Small intestine (tissue), 16 donors: ENCODE data around the gene CYBRD1. TPM values are rescaled to one million over a fixed set of nuclear protein-coding genes. Genes with fewer than 3 reads are reported as not detected.

ENCODE experiments used
- DNase-seq, 2 donors: peaks; one replicate each; pipeline versions ENCODE4 v3.0.0 to v3.0.0-alpha.2; 2013
- FAIRE-seq: peaks from 2 replicates; lab custom pipeline; 2012; peaks lifted over from hg19 to GRCh38; lab: Jason Lieb, UNC
- H3K27ac ChIP-seq, 3 donors: one replicate each; pipeline ENCODE4 v1.5.1; 2013; ENCODE audit warnings: low read length in 2 of 3, mild to moderate bottlenecking in 2 of 3, control low read depth in 1 of 3, inconsistent platforms in 1 of 3, low read depth in 1 of 3, moderate library complexity in 1 of 3
- H3K27me3 ChIP-seq, 3 donors: one replicate each; pipeline ENCODE4 v1.6.1; 2013; ENCODE audit warnings: low read length in 3 of 3, inconsistent platforms in 1 of 3; ENCODE audit not compliant: control insufficient read depth in 3 of 3, insufficient read depth in 3 of 3
- H3K36me3 ChIP-seq, 3 donors: one replicate each; pipeline ENCODE4 v1.6.1; 2013; ENCODE audit warnings: low read length in 3 of 3, inconsistent platforms in 1 of 3, low read depth in 1 of 3, mild to moderate bottlenecking in 1 of 3, moderate library complexity in 1 of 3; ENCODE audit not compliant: control insufficient read depth in 3 of 3, insufficient read depth in 2 of 3
- H3K4me1 ChIP-seq, 3 donors: one replicate each; pipeline ENCODE4 v1.6.1; 2013; ENCODE audit warnings: low read length in 2 of 3, inconsistent platforms in 1 of 3, low read depth in 1 of 3, mild to moderate bottlenecking in 1 of 3, moderate library complexity in 1 of 3; ENCODE audit not compliant: control insufficient read depth in 3 of 3, insufficient read depth in 2 of 3
- H3K4me3 ChIP-seq, 3 donors: one replicate each; pipeline ENCODE4 v1.5.1; 2013; ENCODE audit warnings: low read length in 3 of 3, control low read depth in 1 of 3, inconsistent platforms in 1 of 3, low read depth in 1 of 3, mild to moderate bottlenecking in 1 of 3, moderate library complexity in 1 of 3
- H3K9me3 ChIP-seq, 2 donors: one replicate each; pipeline ENCODE4 v1.6.1; 2013; ENCODE audit warnings: low read depth in 1 of 2, low read length in 1 of 2; ENCODE audit not compliant: control insufficient read depth in 2 of 2, insufficient read depth in 1 of 2
- WGBS, 3 donors: extraction: QIAGEN DNeasy Blood & Tissue Kit; methylation state at CpG; one replicate each; pipeline ENCODE4 v1.1.7; 2013; 5-methylcytosine and 5-hydroxymethylcytosine counted together
- long read RNA-seq, 10 donors: transcript quantifications; one replicate each; lab custom pipeline, GENCODE V29; 2026
- polyA plus RNA-seq, 4 donors: library from polyadenylated mRNA; stranded (reverse) in 3 of 4; unstranded in 1 of 4; fragments of 200-250 nt in 3 of 4; fragments of 120-200 nt in 1 of 4; gene quantifications; one replicate each; pipeline versions ENCODE4 v1.2.1 to v1.2.3, GENCODE V29; 2013
- donor health status: healthy with polysubstance abuse.
- donor health status: control.
- donor health status: control.
- donor health status: Bipolar disorder and iron deficiency.
- donor health status: healthy.

CYBRD1 gene, protein sequence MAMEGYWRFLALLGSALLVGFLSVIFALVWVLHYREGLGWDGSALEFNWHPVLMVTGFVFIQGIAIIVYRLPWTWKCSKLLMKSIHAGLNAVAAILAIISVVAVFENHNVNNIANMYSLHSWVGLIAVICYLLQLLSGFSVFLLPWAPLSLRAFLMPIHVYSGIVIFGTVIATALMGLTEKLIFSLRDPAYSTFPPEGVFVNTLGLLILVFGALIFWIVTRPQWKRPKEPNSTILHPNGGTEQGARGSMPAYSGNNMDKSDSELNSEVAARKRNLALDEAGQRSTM
- 100 to 1,000 TPM in 2 of 4 donors, 10 to 100 TPM in 2; 12.4 to 305 (median 182) TPM for polyA plus RNA-seq
- long read RNA-seq, donor 1 = 0 reads
- long read RNA-seq, donor 2, full-length matches to known transcripts = 4 of 4 reads
- long read RNA-seq, donor 2, partial matches to known transcripts = 0 of 4 reads
- long read RNA-seq, donor 2, other reads (novel, unspliced or antisense) = 0 of 4 reads
- long read RNA-seq, donor 3, full-length matches to known transcripts = 3 of 3 reads
- long read RNA-seq, donor 3, partial matches to known transcripts = 0 of 3 reads
- long read RNA-seq, donor 3, other reads (novel, unspliced or antisense) = 0 of 3 reads
- long read RNA-seq, donor 4, full-length matches to known transcripts = 2 of 2 reads
- long read RNA-seq, donor 4, partial matches to known transcripts = 0 of 2 reads
- long read RNA-seq, donor 4, other reads (novel, unspliced or antisense) = 0 of 2 reads
- long read RNA-seq, donor 5 = 0 reads
- long read RNA-seq, donor 6, full-length matches to known transcripts = 8 of 8 reads
- long read RNA-seq, donor 6, partial matches to known transcripts = 0 of 8 reads
- long read RNA-seq, donor 6, other reads (novel, unspliced or antisense) = 0 of 8 reads
- long read RNA-seq, donor 7 = 0 reads
- long read RNA-seq, donor 8, full-length matches to known transcripts = 3 of 3 reads
- long read RNA-seq, donor 8, partial matches to known transcripts = 0 of 3 reads
- long read RNA-seq, donor 8, other reads (novel, unspliced or antisense) = 0 of 3 reads
- long read RNA-seq, donor 9 = 0 reads
- long read RNA-seq, donor 10, full-length matches to known transcripts = 19 of 27 reads
- long read RNA-seq, donor 10, partial matches to known transcripts = 0 of 27 reads
- long read RNA-seq, donor 10, other reads (novel, unspliced or antisense) = 8 of 27 reads

GRCh38 chr2:171522052-171522787 is at the start of gene CYBRD1:
TSS of gene CYBRD1 (plus strand) at chr2:171522474. CDS start at chr2:171522546, 72 bp downstream.
- Histone ChIP-seq H3K27me3 (peaks cover 0 to 40% (median 0%) of the 10 kb centered on the region in 3 donors), H3K9me3 (no peaks in the 10 kb centered on the region), H3K36me3 (no peaks in the 10 kb centered on the region), H3K4me1 (peaks cover 0 to 12% (median 0%) of the 10 kb centered on the region in 3 donors), H3K27ac (peak within 1 kb of the TSS; percentile 73 to 84 (median 81)), H3K4me3 (peak within 1 kb of the TSS; percentile 65 to 88 (median 69))
- peak; percentile 55 to 92 for DNase-seq
- FAIRE-seq = no peak
- WGBS, 3 donors = 0 to 1% (median 1%) methylated on average over 41 to 45 of the region's 45 CpGs

GRCh38 chr2:171475979-171476378 is 46.3 kb upstream of the CYBRD1 start:
- no peaks in the 10 kb centered on the region for H3K9me3 ChIP-seq
- no peaks in the 10 kb centered on the region for H3K27me3 ChIP-seq
- no peak for FAIRE-seq
- H3K4me1 ChIP-seq = no peaks in the 10 kb centered on the region
- no peak overlapping the region for H3K4me3 ChIP-seq
- H3K36me3 ChIP-seq = peaks cover 0 to 11% (median 7%) of the 10 kb centered on the region in 3 donors
- DNase-seq = no peak
- H3K27ac ChIP-seq = no peak overlapping the region
- 18 to 64% (median 40%) methylated on average over 1 of the region's 1 CpG for WGBS, 3 donors

GRCh38 chr2:171478345-171478744 is 43.9 kb upstream of the CYBRD1 start:
- no peak overlapping the region for H3K27ac ChIP-seq
- H3K4me1 ChIP-seq = no peaks in the 10 kb centered on the region
- no peaks in the 10 kb centered on the region for H3K9me3 ChIP-seq
- H3K36me3 ChIP-seq = peaks cover 0 to 11% (median 7%) of the 10 kb centered on the region in 3 donors
- H3K27me3 ChIP-seq = no peaks in the 10 kb centered on the region
- no peak for FAIRE-seq
- WGBS, 3 donors = 17 to 51% (median 39%) methylated on average over 1 of the region's 1 CpG
- H3K4me3 ChIP-seq = no peak overlapping the region
- DNase-seq = peak; percentile 6 to 43

GRCh38 chr2:171479154-171479814 is 43.0 kb upstream of the CYBRD1 start:
- Histone ChIP-seq H3K27ac (no peak overlapping the region), H3K4me1 (no peaks in the 10 kb centered on the region), H3K27me3 (no peaks in the 10 kb centered on the region), H3K9me3 (no peaks in the 10 kb centered on the region), H3K4me3 (no peak overlapping the region), H3K36me3 (peaks cover 0 to 11% (median 2%) of the 10 kb centered on the region in 3 donors)
- 84 to 89% (median 87%) methylated on average over 3 of the region's 3 CpGs for WGBS, 3 donors
- no peak for FAIRE-seq
- no peak for DNase-seq

DNA sequence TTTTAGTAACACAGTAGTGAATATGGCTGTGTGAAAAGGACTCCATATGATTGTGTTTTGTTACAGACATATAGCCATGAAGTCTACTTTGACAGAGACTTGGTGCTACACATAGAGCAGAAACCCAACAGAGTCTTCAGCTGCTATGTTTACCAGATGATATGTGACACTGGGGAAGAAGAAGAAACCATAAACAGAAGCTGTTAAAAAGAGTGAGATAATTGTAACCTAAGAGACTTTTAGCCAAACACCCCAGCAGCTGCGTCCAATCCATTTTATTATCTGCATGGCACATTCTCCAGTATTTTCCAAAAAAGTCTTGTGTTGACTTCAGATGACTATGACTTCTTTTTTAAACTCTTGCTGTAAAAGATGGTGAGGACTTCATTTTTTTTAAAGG is 41.4 kb upstream of the CYBRD1 start:
- no peak for DNase-seq
- WGBS, 3 donors = 82 to 100% (median 94%) methylated on average over 1 of the region's 1 CpG
- FAIRE-seq = no peak
- Histone ChIP-seq H3K9me3 (no peaks in the 10 kb centered on the region), H3K4me1 (no peaks in the 10 kb centered on the region), H3K36me3 (peaks cover 0 to 4% (median 2%) of the 10 kb centered on the region in 3 donors), H3K4me3 (no peak overlapping the region), H3K27ac (no peak overlapping the region), H3K27me3 (no peaks in the 10 kb centered on the region)

DNA sequence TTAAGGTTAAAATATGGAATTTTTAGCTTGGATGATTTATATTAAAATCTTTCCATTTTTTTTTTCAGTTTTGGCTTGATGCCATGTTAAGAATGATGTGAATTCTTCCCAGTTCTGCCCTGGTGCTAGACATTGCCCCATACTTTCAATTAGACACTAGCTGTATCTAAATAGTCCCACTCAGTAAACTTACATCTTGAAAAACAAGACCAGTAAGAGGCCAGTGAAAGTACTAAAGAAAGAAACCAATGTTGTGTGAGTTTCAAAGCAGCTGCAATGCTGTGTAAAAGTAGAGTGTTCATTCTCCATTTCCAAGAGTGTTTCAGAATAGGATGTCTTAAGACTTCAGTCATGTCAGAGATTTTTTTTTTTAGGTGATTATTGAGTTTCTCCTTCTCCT is 40.0 kb upstream of the CYBRD1 start:
- DNase-seq (no peak), FAIRE-seq (no peak)
- H3K9me3 ChIP-seq = no peaks in the 10 kb centered on the region
- H3K27ac ChIP-seq = no peak overlapping the region
- no peaks in the 10 kb centered on the region for H3K27me3 ChIP-seq
- H3K4me3 ChIP-seq = no peak overlapping the region
- no peaks in the 10 kb centered on the region for H3K4me1 ChIP-seq
- H3K36me3 ChIP-seq = peaks cover 0 to 3% (median 2%) of the 10 kb centered on the region in 3 donors

DNA sequence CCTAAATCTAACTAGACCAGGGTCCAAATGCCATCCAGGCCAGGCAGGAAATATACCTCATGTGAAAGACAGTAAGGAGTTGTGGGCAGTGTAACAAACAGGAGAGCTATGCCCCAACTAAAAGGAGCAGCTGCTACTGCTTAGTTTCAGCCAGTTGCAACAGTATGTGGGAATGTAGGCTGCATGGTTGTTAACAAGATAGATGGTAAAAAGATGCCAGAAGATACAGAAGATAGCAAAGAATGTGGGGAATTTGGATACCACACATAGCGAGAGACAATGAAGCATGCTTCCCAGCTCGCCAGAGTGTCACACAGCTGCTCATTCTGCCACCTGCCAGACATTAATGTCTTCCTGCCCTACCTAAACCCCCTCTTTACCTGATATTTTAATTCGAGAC is 39.4 kb upstream of the CYBRD1 start:
- Histone ChIP-seq H3K27ac (no peak overlapping the region), H3K4me3 (no peak overlapping the region), H3K27me3 (no peaks in the 10 kb centered on the region), H3K9me3 (no peaks in the 10 kb centered on the region), H3K36me3 (peaks cover 0 to 2% (median 0%) of the 10 kb centered on the region in 3 donors), H3K4me1 (no peaks in the 10 kb centered on the region)
- WGBS, 3 donors = 95 to 96% (median 95%) methylated on average over 3 of the region's 3 CpGs
- FAIRE-seq (no peak), DNase-seq (no peak)
